B cell (primary cell): ENCODE data around the gene SLC66A1. TPM values are rescaled to one million over a fixed set of nuclear protein-coding genes. Genes with fewer than 3 reads are reported as not detected.

Experiments used
- ATAC-seq: fragments of 200-7000 bp; cut with Tn5 transposase; one replicate; pipeline ENCODE4 v1.10.0; 2021; ENCODE audit warnings: low read depth, mild to moderate bottlenecking, moderate number of reproducible peaks, moderate library complexity
- CTCF ChIA-PET: fragments of 350-600 bp; sonication (Branson Sonifier 250); formaldehyde crosslinking; loops from one replicate; lab custom pipeline; 2021; ENCODE audit warnings: antibody characterized with exemption, inconsistent platforms; lab: Charles Lee
- POLR2A ChIA-PET: fragments of 350-600 bp; sonication (Branson Sonifier 250); formaldehyde crosslinking; loops from one replicate; lab custom pipeline; 2021; ENCODE audit warnings: antibody characterized with exemption; lab: Charles Lee
- DNase-seq: peaks from one replicate; pipeline ENCODE4 v3.0.0; 2013
- H2AFZ ChIP-seq: 2 replicates; pipeline ENCODE4 v1.6.1; 2012; ENCODE audit warnings: mild to moderate bottlenecking, low read depth, low read length; ENCODE audit not compliant: insufficient read depth, poor library complexity, severe bottlenecking
- H3K27ac ChIP-seq, 2 donors: 1 replicate in 1 of 2; 2 replicates in 1 of 2; pipeline ENCODE4 v1.5.1; 2012 to 2013; ENCODE audit warnings: low read length in 2 of 2, mild to moderate bottlenecking in 2 of 2, moderate library complexity in 1 of 2
- H3K27me3 ChIP-seq, 4 experiments: fragments of 200-600 bp in 1 of 4; sonication (generic) in 1 of 4; replicated peaks in 1 of 4; 1 replicate in 2 of 4; 2 replicates in 2 of 4; pipeline versions ENCODE4 v1.6.1 to v1.7.0; 2013 to 2016; ENCODE audit warnings: low read length in 3 of 4, mild to moderate bottlenecking in 2 of 4, mixed read lengths in 1 of 4, moderate library complexity in 1 of 4; ENCODE audit not compliant: insufficient read depth in 4 of 4, control insufficient read depth in 3 of 4; ENCODE audit errors: control extremely low read depth in 1 of 4
- H3K36me3 ChIP-seq, 2 experiments: replicated peaks in 1 of 2; 1 replicate in 1 of 2; 2 replicates in 1 of 2; pipeline versions ENCODE4 v1.6.1 to v1.7.1; 2013; ENCODE audit warnings: low read length in 1 of 2; ENCODE audit not compliant: insufficient read depth in 2 of 2, control insufficient read depth in 1 of 2; ENCODE audit errors: control extremely low read depth in 1 of 2, extremely low read depth in 1 of 2
- H3K4me1 ChIP-seq, 2 donors: fragments of 200-600 bp in 1 of 2; sonication (generic) in 1 of 2; 1 replicate in 1 of 2; 2 replicates in 1 of 2; pipeline versions ENCODE4 v1.5.1 to v1.6.1; 2013 to 2017; ENCODE audit warnings: low read length in 2 of 2; ENCODE audit not compliant: control insufficient read depth in 2 of 2, insufficient read depth in 2 of 2
- H3K4me2 ChIP-seq: replicated peaks from 2 replicates; pipeline ENCODE3; 2012; ENCODE audit warnings: mild to moderate bottlenecking, low read depth, low read length; ENCODE audit not compliant: poor library complexity, severe bottlenecking
- H3K4me3 ChIP-seq, 5 experiments: fragments of 200-600 bp in 1 of 5; sonication (generic) in 1 of 5; 1 replicate in 3 of 5; 2 replicates in 2 of 5; pipeline versions ENCODE4 v1.5.1 to v1.7.0; 2011 to 2016; ENCODE audit warnings: low read length in 4 of 5, mild to moderate bottlenecking in 4 of 5, low read depth in 2 of 5, control low read depth in 1 of 5, moderate library complexity in 1 of 5; ENCODE audit not compliant: insufficient read depth in 1 of 5; ENCODE audit errors: control extremely low read depth in 1 of 5, extremely low read depth in 1 of 5
- H3K79me2 ChIP-seq: fragments of 200-600 bp; sonication (generic); one replicate; pipeline ENCODE4 v1.6.0; 2016; ENCODE audit warnings: low read length; ENCODE audit not compliant: control insufficient read depth, insufficient read depth
- H3K9ac ChIP-seq: fragments of 200-600 bp; sonication (generic); 2 replicates; pipeline ENCODE4 v1.6.1; 2017; ENCODE audit warnings: mild to moderate bottlenecking, low read length, moderate library complexity
- H3K9me3 ChIP-seq, 3 donors: one replicate each; pipeline versions ENCODE4 v1.6.1 to v1.7.1; 2013; ENCODE audit warnings: low read length in 2 of 3; ENCODE audit not compliant: control insufficient read depth in 2 of 3, insufficient read depth in 1 of 3; ENCODE audit errors: control extremely low read depth in 1 of 3
- H4K20me1 ChIP-seq: 2 replicates; pipeline ENCODE4 v1.6.0; 2012; ENCODE audit warnings: mild to moderate bottlenecking, low read length; ENCODE audit not compliant: insufficient read depth, control insufficient read depth, poor library complexity, severe bottlenecking
- H3K27ac Mint-ChIP-seq: one replicate; pipeline ENCODE4 v1.8.0; 2021; ENCODE audit warnings: mixed read lengths
- H3K27me3 Mint-ChIP-seq: one replicate; pipeline ENCODE4 v1.8.0; 2021; ENCODE audit warnings: mixed read lengths
- H3K4me1 Mint-ChIP-seq: one replicate; pipeline ENCODE4 v1.8.0; 2021; ENCODE audit warnings: mixed read lengths
- H3K4me3 Mint-ChIP-seq: one replicate; pipeline ENCODE4 v1.8.0; 2021; ENCODE audit warnings: mixed read lengths
- H3K9me3 Mint-ChIP-seq: one replicate; pipeline ENCODE4 v1.8.0; 2022; ENCODE audit warnings: mixed read lengths; ENCODE audit not compliant: insufficient read depth
- CTCF ChIP-seq: fragments of 200-600 bp; IDR thresholded peaks from one replicate; pipeline ENCODE4 v1.8.0; 2022; ENCODE audit warnings: antibody characterized with exemption, mild to moderate bottlenecking
- EZH2 ChIP-seq: IDR thresholded peaks from 2 replicates; pipeline ENCODE4 v1.6.1; 2012; ENCODE audit warnings: borderline replicate concordance, low read depth, mild to moderate bottlenecking, moderate library complexity, low read length; ENCODE audit not compliant: insufficient read depth, poor library complexity, severe bottlenecking
- WGBS: methylation state at CpG from one replicate; pipeline ENCODE4 v1.1.5; 2013; ENCODE audit warnings: missing lambda C conversion rate; ENCODE audit not compliant: insufficient coverage; 5-methylcytosine and 5-hydroxymethylcytosine counted together
- intact Hi-C: fragments of 100-400 bp; cut with micrococcal nuclease; formaldehyde crosslinking; loops from one replicate; pipeline ENCODE4 v1.10.0; 2022
- polyA plus RNA-seq: library from polyadenylated mRNA; depleted of rRNA; stranded (reverse); fragments of >200 nt; gene quantifications from 2 replicates; pipeline ENCODE4 v1.2.3, GENCODE V29; 2012
- total RNA-seq, 2 donors: library from RNA; stranded (reverse); fragments of 120-200 nt in 1 of 2; gene quantifications; 1 replicate in 1 of 2; 2 replicates in 1 of 2; pipeline versions ENCODE4 v1.2.3 to v1.2.4, GENCODE V29; 2013 to 2022

Gene SLC66A1
- total and polyA plus RNA-seq, 2 donors (not counting 1 experiment from before 2014, with no cell fraction given): 24.4 to 26.8 TPM

GRCh38 chr1:19321071-19321470 is 8.9 kb downstream of the SLC66A1 start:
- H3K9me3 Mint-ChIP-seq: no peaks in the 10 kb centered on the region
- Histone ChIP-seq H3K79me2 (peaks cover 48% of the 10 kb centered on the region), H3K4me3 (no peak overlapping the region), H3K4me1 (peaks cover 18% of the 10 kb centered on the region in 2 donors), H3K4me2 (no peak overlapping the region), H3K27me3 (no peaks in the 10 kb centered on the region), H3K36me3 (peaks cover 1 to 35% of the 10 kb centered on the region in 2 experiments), H3K9ac (no peak overlapping the region), H3K9me3 (no peaks in the 10 kb centered on the region), H4K20me1 (peaks cover 19% of the 10 kb centered on the region), H3K27ac (no peak overlapping the region), H2AFZ (no peak overlapping the region)
- no peaks in the 10 kb centered on the region for H3K27me3 Mint-ChIP-seq
- no peak overlapping the region for H3K27ac Mint-ChIP-seq
- no peak for TF ChIP-seq EZH2
- no peak for TF ChIP-seq CTCF
- ATAC-seq (no peak), DNase-seq (no peak)
- ChIA-PET POLR2A (no interaction called here), CTCF (no interaction called here)
- no peak overlapping the region for H3K4me3 Mint-ChIP-seq
- peaks cover 21% of the 10 kb centered on the region for H3K4me1 Mint-ChIP-seq
- intact Hi-C loops: no loop called here
- WGBS: no CpG with 5 or more reads among the region's 3 CpGs

DNA sequence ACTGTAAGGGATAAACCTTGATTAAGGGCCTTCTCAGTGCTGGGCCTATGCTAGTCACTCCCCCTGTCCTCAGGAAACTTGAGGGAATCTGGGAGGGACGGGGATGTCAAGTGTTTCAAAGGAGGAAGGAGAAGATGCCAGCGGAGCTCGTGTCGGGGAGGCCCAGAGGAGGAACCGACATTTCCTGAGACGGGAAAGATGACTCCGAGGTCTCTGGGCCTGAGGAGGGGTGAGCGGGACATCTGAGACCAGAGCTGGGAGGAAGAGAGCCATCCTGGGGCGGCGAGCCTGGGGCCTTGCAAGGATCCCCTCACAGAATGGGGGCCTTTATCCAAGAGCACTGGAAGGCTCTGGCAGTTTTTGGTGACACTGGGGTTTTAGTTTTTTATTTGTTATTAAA is 10.4 kb downstream of the SLC66A1 start:
- TF ChIP-seq CTCF (no peak), EZH2 (no peak)
- POLR2A ChIA-PET: interaction anchor here (0.6 kb wide), 1 partner anchor 101 kb away, joined by 7 read pairs; no protein-coding TSS in a partner anchor
- Mint-ChIP-seq H3K27ac (no peak overlapping the region), H3K9me3 (no peaks in the 10 kb centered on the region), H3K27me3 (no peaks in the 10 kb centered on the region), H3K4me3 (no peak overlapping the region), H3K4me1 (peaks cover 8% of the 10 kb centered on the region)
- WGBS: 98% methylated on average over 7 of the region's 10 CpGs
- Histone ChIP-seq H3K9ac (no peak overlapping the region), H3K79me2 (peaks cover 50% of the 10 kb centered on the region), H3K27me3 (no peaks in the 10 kb centered on the region), H3K4me1 (peaks cover 4% of the 10 kb centered on the region in 2 donors), H3K27ac (no peak overlapping the region), H3K36me3 (peaks cover 1 to 47% of the 10 kb centered on the region in 2 experiments), H4K20me1 (peaks cover 15% of the 10 kb centered on the region), H3K9me3 (no peaks in the 10 kb centered on the region), H3K4me3 (no peak overlapping the region), H2AFZ (no peak overlapping the region), H3K4me2 (no peak overlapping the region)
- CTCF ChIA-PET: interaction anchor here (0.7 kb wide), 1 partner anchor 1556 kb away, joined by 3 read pairs; no protein-coding TSS in a partner anchor
- DNase-seq (no peak), ATAC-seq (no peak)
- intact Hi-C loops: no loop called here
